HepG2 (cell line): ENCODE data around the gene FRK.

Experiments used
- IRF2 ChIP-seq: IDR thresholded peaks from 2 replicates; pipeline ENCODE4 v1.6.1; 2018; ENCODE audit warnings: missing genetic modification reagents, missing compliant biosample characterization
- NFYB ChIP-seq: sonication (generic); formaldehyde crosslinking; IDR thresholded peaks from 2 replicates; pipeline ENCODE4 v1.4.0; 2020; ENCODE audit warnings: missing genetic modification reagents
- NR2F2 ChIP-seq: IDR thresholded peaks from 2 replicates; pipeline ENCODE4 v1.6.1; 2012; ENCODE audit warnings: low read depth, inconsistent platforms, borderline replicate concordance
- RBFOX2 ChIP-seq: fragments of 200-400 bp; formaldehyde crosslinking; IDR thresholded peaks from 2 replicates; pipeline ENCODE4 v1.6.1; 2017; ENCODE audit warnings: low read depth, mild to moderate bottlenecking, low read length
- SAFB2 ChIP-seq: sonication (generic); formaldehyde crosslinking; IDR thresholded peaks from 2 replicates; pipeline ENCODE4 v1.5.1; 2020; ENCODE audit warnings: missing genetic modification reagents, low read depth, mild to moderate bottlenecking, borderline replicate concordance
- ZNF207 ChIP-seq: fragments of 450-650 bp; IDR thresholded peaks from 2 replicates; pipeline ENCODE4 v1.6.1; 2016; ENCODE audit warnings: antibody characterized with exemption, borderline replicate concordance
- TF ChIP-seq, protein P1 (sequence below): sonication (generic); formaldehyde crosslinking; IDR thresholded peaks from 2 replicates; pipeline ENCODE4 v1.4.0; 2020; ENCODE audit warnings: missing genetic modification reagents

DNA sequence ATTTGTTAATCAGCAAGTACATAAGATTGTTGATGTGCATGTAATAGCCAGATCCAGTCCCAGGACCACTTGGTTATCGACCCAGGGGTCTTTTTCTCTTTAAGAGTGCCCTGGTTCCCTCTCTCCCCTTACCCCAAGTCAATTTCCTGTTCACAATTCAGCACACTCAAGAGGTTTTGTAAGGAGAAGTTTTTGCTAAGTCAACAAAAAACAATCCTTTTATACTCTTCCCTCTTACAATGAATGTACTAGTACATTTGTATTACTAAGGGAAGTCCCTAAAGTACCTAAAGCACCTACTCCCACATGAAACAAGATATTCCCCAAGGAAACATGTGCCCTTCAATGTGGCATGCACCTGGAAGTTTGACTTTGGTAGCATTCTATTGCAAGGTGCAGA, 38.3 kb upstream of the FRK start:
- TF ChIP-seq NFYB (CRISPR knock-in tag) (no peak), NR2F2 (no peak), SAFB2 (CRISPR knock-in tag) (no peak), ZNF207 (no peak), RBFOX2 (no peak), IRF2 (CRISPR knock-in tag) (no peak)
- TF ChIP-seq, protein P1, sequence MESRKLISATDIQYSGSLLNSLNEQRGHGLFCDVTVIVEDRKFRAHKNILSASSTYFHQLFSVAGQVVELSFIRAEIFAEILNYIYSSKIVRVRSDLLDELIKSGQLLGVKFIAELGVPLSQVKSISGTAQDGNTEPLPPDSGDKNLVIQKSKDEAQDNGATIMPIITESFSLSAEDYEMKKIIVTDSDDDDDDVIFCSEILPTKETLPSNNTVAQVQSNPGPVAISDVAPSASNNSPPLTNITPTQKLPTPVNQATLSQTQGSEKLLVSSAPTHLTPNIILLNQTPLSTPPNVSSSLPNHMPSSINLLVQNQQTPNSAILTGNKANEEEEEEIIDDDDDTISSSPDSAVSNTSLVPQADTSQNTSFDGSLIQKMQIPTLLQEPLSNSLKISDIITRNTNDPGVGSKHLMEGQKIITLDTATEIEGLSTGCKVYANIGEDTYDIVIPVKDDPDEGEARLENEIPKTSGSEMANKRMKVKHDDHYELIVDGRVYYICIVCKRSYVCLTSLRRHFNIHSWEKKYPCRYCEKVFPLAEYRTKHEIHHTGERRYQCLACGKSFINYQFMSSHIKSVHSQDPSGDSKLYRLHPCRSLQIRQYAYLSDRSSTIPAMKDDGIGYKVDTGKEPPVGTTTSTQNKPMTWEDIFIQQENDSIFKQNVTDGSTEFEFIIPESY, result no peak
